ENCODE measurements around the gene ARHGAP24. TPM values are rescaled to one million over a fixed set of nuclear protein-coding genes. Genes with fewer than 3 reads are reported as not detected.
"Not testable (repeated sequence)": the region's sequence is repeated elsewhere in the genome, so short reads cannot be mapped to it uniquely, and the experiment has no call there.

Gene ARHGAP24
- total RNA-seq, 2 donors from 2014 or later, result not detected

DNA sequence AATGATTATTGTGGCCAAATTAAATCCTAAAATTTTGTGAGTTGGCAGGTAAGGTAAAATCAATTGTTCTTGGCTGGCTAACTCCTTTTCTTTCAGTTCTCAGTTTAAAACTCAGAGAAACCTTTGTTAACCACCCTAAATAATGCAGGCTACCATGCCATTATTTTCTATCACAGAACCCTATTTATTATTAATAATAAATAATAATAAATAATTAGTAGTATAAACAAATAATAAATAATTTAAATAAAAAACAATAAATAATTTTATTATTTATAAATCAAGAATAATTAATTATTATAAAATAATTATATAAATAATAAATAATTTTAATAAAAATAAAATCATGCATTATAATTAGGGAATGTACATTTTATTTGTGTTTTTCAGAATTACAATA is 390.3 kb downstream of the ARHGAP24 start:
- DNase-seq (ENCODE audit: low spot score in 2 of 2), result no peak
- no peaks in the 10 kb centered on the region for H3K9me3 Mint-ChIP-seq
- H3K36me3 Mint-ChIP-seq, result no peaks in the 10 kb centered on the region
- no peak overlapping the region for H3K27ac Mint-ChIP-seq
- no peak for ATAC-seq

GRCh38 chr4:85866508-85866907 is 391.6 kb downstream of the ARHGAP24 start:
- DNase-seq (ENCODE audit: low spot score in 2 of 2) (no peak), ATAC-seq (peak in 1 of 2 donors; percentile 38)
- Mint-ChIP-seq H3K36me3 (no peaks in the 10 kb centered on the region), H3K9me3 (no peaks in the 10 kb centered on the region), H3K27ac (no peak overlapping the region)

GRCh38 chr4:85867271-85867670 is 392.3 kb downstream of the ARHGAP24 start:
- DNase-seq (ENCODE audit: low spot score in 2 of 2), result no peak

GRCh38 chr4:85869181-85869580 is 394.2 kb downstream of the ARHGAP24 start:
- ATAC-seq (no peak), DNase-seq (ENCODE audit: low spot score in 2 of 2) (no peak)
- no peaks in the 10 kb centered on the region for H3K9me3 Mint-ChIP-seq
- no peaks in the 10 kb centered on the region for H3K36me3 Mint-ChIP-seq
- H3K27ac Mint-ChIP-seq, result no peak overlapping the region

More at GRCh38 chr4:85867271-85867670, 392.3 kb downstream of the ARHGAP24 start:
- H3K9me3 Mint-ChIP-seq, result no peaks in the 10 kb centered on the region
- no peak for ATAC-seq
- no peaks in the 10 kb centered on the region for H3K36me3 Mint-ChIP-seq
- H3K27ac Mint-ChIP-seq, result no peak overlapping the region

DNA sequence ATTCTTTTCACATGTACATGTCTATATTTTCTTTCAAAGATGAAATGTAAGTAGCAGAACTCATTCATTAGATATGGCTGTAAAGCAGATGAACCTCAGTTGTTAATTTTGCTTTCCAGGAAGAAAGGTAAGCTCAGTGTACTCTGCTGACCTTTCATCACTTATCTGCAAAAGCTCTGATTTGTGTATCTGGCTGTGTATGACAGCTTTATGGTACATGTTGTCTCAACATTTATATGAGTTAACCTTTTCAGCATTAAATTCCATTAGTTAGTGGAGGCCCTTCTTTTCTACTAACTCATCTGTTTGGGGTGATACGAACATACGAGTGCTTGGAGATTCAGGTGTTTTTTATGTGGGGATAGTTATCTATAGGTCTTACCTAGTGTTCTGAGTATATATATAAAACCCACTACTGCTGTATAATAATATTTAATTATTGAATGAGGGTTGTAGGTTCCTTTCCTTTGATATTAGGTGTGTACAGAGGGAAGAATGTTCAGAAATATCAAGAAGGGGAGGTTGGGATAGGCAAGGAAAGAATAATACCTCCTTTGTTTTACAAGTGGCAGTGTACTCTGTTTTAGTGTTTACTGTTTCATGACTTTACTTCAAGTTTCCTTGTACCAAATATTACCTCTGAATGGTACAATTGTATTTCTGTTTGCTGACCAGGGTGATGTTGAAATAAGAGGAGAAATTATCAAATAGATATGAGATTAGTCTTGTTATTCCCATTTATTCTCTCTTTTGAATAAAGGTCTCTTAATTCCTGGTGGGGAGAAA is 395.5 kb downstream of the ARHGAP24 start:
- Mint-ChIP-seq H3K27ac (no peak overlapping the region), H3K9me3 (no peaks in the 10 kb centered on the region), H3K36me3 (no peaks in the 10 kb centered on the region)
- no peak for DNase-seq (ENCODE audit: low spot score in 2 of 2)
- no peak for ATAC-seq

GRCh38 chr4:85873566-85873965 is 398.6 kb downstream of the ARHGAP24 start:
- DNase-seq (ENCODE audit: low spot score in 2 of 2) (no peak), ATAC-seq (no peak)
- Mint-ChIP-seq H3K36me3 (no peaks in the 10 kb centered on the region), H3K27ac (no peak overlapping the region), H3K9me3 (no peaks in the 10 kb centered on the region)

- ATAC-seq (no peak), DNase-seq (ENCODE audit: low spot score in 2 of 2) (no peak)
- Mint-ChIP-seq H3K27ac (no peak overlapping the region), H3K9me3 (peaks cover 0 to 7% of the 10 kb centered on the region in 2 donors), H3K36me3 (no peaks in the 10 kb centered on the region)
These were observed 404.6 kb downstream of the ARHGAP24 start for GRCh38 chr4:85879518-85879917.

DNA sequence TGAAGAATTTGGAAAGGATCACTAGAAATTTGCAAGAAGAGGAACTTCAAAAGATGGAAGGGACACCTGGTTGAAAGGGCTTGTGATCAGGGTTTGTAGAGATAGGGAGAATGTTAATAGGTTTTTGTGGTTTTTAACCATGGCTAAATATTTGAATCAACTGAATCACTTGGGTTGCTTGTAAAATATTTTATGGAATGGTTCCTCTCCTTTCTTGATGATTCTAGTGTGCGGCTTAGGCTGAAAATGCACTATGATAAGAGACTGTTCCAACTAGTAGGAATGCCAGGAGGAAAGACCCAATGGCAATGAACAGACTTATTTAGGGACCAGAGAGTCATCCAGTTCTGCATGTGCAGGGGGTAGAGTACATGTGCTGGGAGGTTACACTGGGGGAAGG is 408.2 kb downstream of the ARHGAP24 start:
- no peak for ATAC-seq
- Mint-ChIP-seq H3K27ac (no peak overlapping the region), H3K36me3 (no peaks in the 10 kb centered on the region), H3K9me3 (peaks cover 0 to 7% of the 10 kb centered on the region in 2 donors)
- no peak for DNase-seq (ENCODE audit: low spot score in 2 of 2)

DNA sequence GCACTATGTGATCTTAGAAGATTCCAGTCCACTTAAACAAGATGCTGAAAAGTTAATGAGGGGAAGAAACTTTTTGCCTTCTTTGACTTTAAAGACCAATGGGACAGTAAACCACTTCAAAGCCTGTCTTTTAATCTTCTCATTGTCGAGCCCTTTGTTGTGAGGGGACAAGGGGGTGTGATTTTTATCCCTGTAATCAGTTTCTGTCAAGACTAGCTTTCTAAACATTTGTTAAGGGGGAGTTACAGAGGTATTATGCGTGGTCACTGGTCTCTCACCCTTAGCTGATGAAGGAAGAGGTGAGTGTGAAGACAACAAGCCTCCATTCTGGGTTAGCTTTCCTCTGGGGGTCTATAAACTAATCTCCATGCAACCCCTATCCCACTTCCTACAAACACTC is 409.3 kb downstream of the ARHGAP24 start:
- ATAC-seq (no peak), DNase-seq (ENCODE audit: low spot score in 2 of 2) (no peak)
- H3K9me3 Mint-ChIP-seq, result peaks cover 0 to 7% of the 10 kb centered on the region in 2 donors
- no peaks in the 10 kb centered on the region for H3K36me3 Mint-ChIP-seq
- no peak overlapping the region for H3K27ac Mint-ChIP-seq

GRCh38 chr4:85886665-85887064 is 411.7 kb downstream of the ARHGAP24 start:
- DNase-seq (ENCODE audit: low spot score in 2 of 2), result no peak
- ATAC-seq, result no peak
- H3K27ac Mint-ChIP-seq, result no peak overlapping the region
- no peaks in the 10 kb centered on the region for H3K36me3 Mint-ChIP-seq
- peaks cover 7 to 8% of the 10 kb centered on the region in 2 donors for H3K9me3 Mint-ChIP-seq

GRCh38 chr4:85889314-85889713 is 414.4 kb downstream of the ARHGAP24 start:
- H3K9me3 Mint-ChIP-seq, result peaks cover 4 to 8% of the 10 kb centered on the region in 2 donors
- H3K27ac Mint-ChIP-seq, result no peak overlapping the region
- ATAC-seq (no peak), DNase-seq (ENCODE audit: low spot score in 2 of 2) (no peak)
- H3K36me3 Mint-ChIP-seq, result no peaks in the 10 kb centered on the region

- H3K27ac Mint-ChIP-seq, result no peak overlapping the region
- H3K9me3 Mint-ChIP-seq, result peaks cover 3 to 4% of the 10 kb centered on the region in 2 donors
- ATAC-seq (no peak), DNase-seq (ENCODE audit: low spot score in 2 of 2) (no peak)
- H3K36me3 Mint-ChIP-seq, result no peaks in the 10 kb centered on the region
These were observed 420.8 kb downstream of the ARHGAP24 start for GRCh38 chr4:85895755-85896154.

DNA sequence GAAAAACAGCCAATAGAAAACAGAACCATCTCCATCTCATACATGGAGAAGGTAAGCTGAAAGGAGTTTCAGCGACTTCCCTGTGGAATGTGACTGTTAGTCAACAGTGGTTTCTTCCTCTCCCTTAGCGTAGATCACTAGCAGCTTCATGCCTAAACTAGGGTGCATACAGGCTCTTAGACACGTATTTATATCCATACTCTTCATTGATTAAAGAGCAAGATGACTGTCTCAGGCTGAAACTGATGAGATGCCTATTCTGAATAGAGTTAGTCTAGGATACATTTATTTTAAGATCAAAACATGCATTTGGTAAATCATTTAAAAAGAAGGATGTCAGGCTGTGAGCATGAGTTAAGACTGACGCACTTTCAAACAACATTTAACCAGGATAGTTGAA is 423.3 kb downstream of the ARHGAP24 start:
- Mint-ChIP-seq H3K36me3 (no peaks in the 10 kb centered on the region), H3K9me3 (peaks cover 0 to 4% of the 10 kb centered on the region in 2 donors), H3K27ac (no peak overlapping the region)
- no peak for DNase-seq (ENCODE audit: low spot score in 2 of 2)
- ATAC-seq, result no peak

- Mint-ChIP-seq H3K36me3 (no peaks in the 10 kb centered on the region), H3K27ac (no peak overlapping the region), H3K9me3 (no peaks in the 10 kb centered on the region)
- ATAC-seq, result no peak
- no peak for DNase-seq (ENCODE audit: low spot score in 2 of 2)
These were observed 426.6 kb downstream of the ARHGAP24 start for GRCh38 chr4:85901500-85901899.

DNA sequence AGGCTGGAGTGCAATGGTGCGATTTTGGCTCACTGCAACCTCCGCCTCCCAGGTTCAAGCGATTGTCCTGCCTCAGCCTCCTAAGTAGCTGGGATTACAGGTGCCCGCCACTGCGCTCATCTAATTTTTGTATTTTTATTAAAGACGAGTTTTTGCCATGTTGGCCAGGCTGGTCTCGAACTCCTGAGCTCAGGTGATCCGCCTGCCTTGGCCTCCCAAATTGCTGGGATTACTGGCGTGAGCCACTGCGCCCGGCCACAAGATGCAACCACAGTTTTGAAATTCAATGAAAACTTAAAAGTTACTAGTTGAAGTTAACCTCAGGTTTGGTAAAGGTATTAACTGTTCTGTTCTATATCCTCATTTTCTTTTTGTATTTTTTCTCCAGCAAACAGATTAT is 427.7 kb downstream of the ARHGAP24 start:
- not testable (repeated sequence) for H3K27ac Mint-ChIP-seq, H3K9me3 Mint-ChIP-seq

DNA sequence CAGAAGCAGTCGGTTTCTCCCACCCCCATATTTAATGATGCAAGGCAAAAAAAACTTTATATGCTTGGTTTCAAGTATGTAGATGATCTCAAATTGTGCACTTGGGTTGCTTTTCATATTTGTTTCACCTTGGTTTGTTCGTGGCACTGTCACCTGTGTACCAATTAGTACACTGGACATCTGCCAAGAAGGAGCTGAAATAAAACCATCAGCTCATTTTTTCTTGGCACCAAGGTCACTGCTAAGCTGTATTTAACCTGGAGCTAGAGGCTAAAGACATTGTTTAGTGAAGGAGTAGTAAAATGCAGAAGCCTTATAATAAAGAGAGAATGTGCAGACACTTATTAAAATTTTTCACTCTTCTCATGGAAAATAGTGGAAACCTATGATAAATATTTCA is 430.8 kb downstream of the ARHGAP24 start:
- ATAC-seq, result no peak
- no peaks in the 10 kb centered on the region for H3K36me3 Mint-ChIP-seq
- peaks cover 5 to 6% of the 10 kb centered on the region in 2 donors for H3K9me3 Mint-ChIP-seq
- no peak overlapping the region for H3K27ac Mint-ChIP-seq
- DNase-seq (ENCODE audit: low spot score in 2 of 2), result no peak

More for the DNA sequence above, 427.7 kb downstream of the ARHGAP24 start:
- not testable (repeated sequence) for DNase-seq (ENCODE audit: low spot score in 2 of 2); H3K36me3 Mint-ChIP-seq; ATAC-seq

- Mint-ChIP-seq H3K9me3 (peaks cover 5 to 6% of the 10 kb centered on the region in 2 donors), H3K36me3 (no peaks in the 10 kb centered on the region), H3K27ac (no peak overlapping the region)
- DNase-seq (ENCODE audit: low spot score in 2 of 2) (no peak), ATAC-seq (no peak)
These were observed 432.1 kb downstream of the ARHGAP24 start for GRCh38 chr4:85907001-85907400.

DNA sequence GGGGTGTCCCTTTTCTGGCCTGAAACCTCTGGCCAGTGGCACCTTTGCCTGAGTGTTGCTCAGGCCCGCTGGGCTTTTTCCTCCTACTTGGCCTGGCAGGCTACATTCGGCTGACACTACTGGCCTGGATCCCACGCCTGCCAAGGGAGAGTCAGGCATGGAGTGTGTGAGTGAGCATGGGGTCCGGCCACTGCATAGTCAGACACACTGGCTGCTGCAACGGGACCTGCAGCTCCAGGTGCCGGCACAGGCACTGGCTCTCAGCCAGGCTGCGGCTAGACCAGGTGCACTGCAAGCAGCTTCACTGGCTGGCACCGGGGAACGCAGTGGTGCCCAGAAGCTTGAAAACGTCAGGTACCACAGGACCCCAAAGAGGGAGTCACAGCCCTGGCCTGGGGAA is 434.9 kb downstream of the ARHGAP24 start:
- peaks cover 5 to 6% of the 10 kb centered on the region in 2 donors for H3K9me3 Mint-ChIP-seq
- no peak for DNase-seq (ENCODE audit: low spot score in 2 of 2)
- no peaks in the 10 kb centered on the region for H3K36me3 Mint-ChIP-seq
- H3K27ac Mint-ChIP-seq, result no peak overlapping the region
- ATAC-seq, result no peak
